WTC11 (cell line): ENCODE results near the gene CHTOP. TPM values are rescaled to one million over a fixed set of nuclear protein-coding genes. Genes with fewer than 3 reads are reported as not detected.

ENCODE experiments used
- ATAC-seq: fragments of 200-7000 bp; cut with Tn5 transposase; 2 replicates; pipeline ENCODE4 v1.10.0; 2021; ENCODE audit warnings: mild to moderate bottlenecking, moderate library complexity
- CTCF ChIA-PET: fragments of 300-600 bp; sonication (Branson Sonifier 250); formaldehyde crosslinking; loops from one replicate; lab custom pipeline; 2021; ENCODE audit warnings: antibody characterized with exemption; lab: Charles Lee
- POLR2A ChIA-PET: fragments of 350-600 bp; sonication (Branson Sonifier 250); formaldehyde crosslinking; loops from one replicate; lab custom pipeline; 2021; ENCODE audit warnings: antibody characterized with exemption; lab: Charles Lee
- DNase-seq: peaks from one replicate; pipeline ENCODE4 v3.0.0; 2021; ENCODE audit warnings: low spot score
- H3K27ac Mint-ChIP-seq: 2 replicates; pipeline ENCODE4 v1.8.0; 2021; ENCODE audit warnings: mixed read lengths
- H3K27me3 Mint-ChIP-seq: 2 replicates; pipeline ENCODE4 v1.8.0; 2021; ENCODE audit warnings: low read depth, mild to moderate bottlenecking, moderate library complexity, mixed read lengths
- H3K36me3 Mint-ChIP-seq: 2 replicates; pipeline ENCODE4 v1.8.0; 2021; ENCODE audit warnings: mixed read lengths
- H3K4me1 Mint-ChIP-seq: 2 replicates; pipeline ENCODE4 v1.8.0; 2022; ENCODE audit warnings: mixed read lengths
- H3K4me3 Mint-ChIP-seq: 2 replicates; pipeline ENCODE4 v1.8.0; 2021; ENCODE audit warnings: mild to moderate bottlenecking, moderate library complexity, mixed read lengths
- H3K9me3 Mint-ChIP-seq: 2 replicates; pipeline ENCODE4 v1.8.0; 2021; ENCODE audit warnings: mixed read lengths
- CREB1 ChIP-seq: sonication (generic); formaldehyde crosslinking; IDR thresholded peaks from 2 replicates; pipeline ENCODE4 v1.8.0; 2023; ENCODE audit warnings: mild to moderate bottlenecking, missing genetic modification reagents
- ELF4 ChIP-seq: sonication (generic); formaldehyde crosslinking; IDR thresholded peaks from 2 replicates; pipeline ENCODE4 v1.8.1; 2022; ENCODE audit warnings: low read depth, mild to moderate bottlenecking, moderate library complexity, missing genetic modification reagents
- ETV6 ChIP-seq: sonication (generic); formaldehyde crosslinking; IDR thresholded peaks from 2 replicates; pipeline ENCODE4 v1.8.1; 2022; ENCODE audit warnings: mild to moderate bottlenecking, missing genetic modification reagents
- IRF2 ChIP-seq: sonication (generic); formaldehyde crosslinking; IDR thresholded peaks from 2 replicates; pipeline ENCODE4 v1.8.0; 2022; ENCODE audit warnings: low read depth, missing genetic modification reagents, borderline replicate concordance
- JAZF1 ChIP-seq: fragments of 250-450 bp; sonication (Bioruptor Pico); IDR thresholded peaks from 2 replicates; pipeline ENCODE4 v1.9.0; 2021; ENCODE audit warnings: moderate library complexity, mild to moderate bottlenecking, inconsistent platforms
- MXD4 ChIP-seq: fragments of 250-450 bp; sonication (Bioruptor Pico); IDR thresholded peaks from 2 replicates; pipeline ENCODE4 v1.8.0; 2021; ENCODE audit warnings: mild to moderate bottlenecking, moderate library complexity, borderline replicate concordance
- NR3C1 ChIP-seq: sonication (generic); formaldehyde crosslinking; conservative IDR thresholded peaks from 2 replicates; pipeline ENCODE4 v1.8.1; 2023; ENCODE audit warnings: low read depth, mild to moderate bottlenecking, missing genetic modification reagents
- RELA ChIP-seq: sonication (generic); formaldehyde crosslinking; IDR thresholded peaks from 2 replicates; pipeline ENCODE4 v1.8.1; 2022; ENCODE audit warnings: missing genetic modification reagents, mild to moderate bottlenecking, borderline replicate concordance
- SMAD3 ChIP-seq: sonication (generic); formaldehyde crosslinking; IDR thresholded peaks from 2 replicates; pipeline ENCODE4 v1.8.0; 2022; ENCODE audit warnings: missing genetic modification reagents, mild to moderate bottlenecking, borderline replicate concordance
- ZBTB21 ChIP-seq: sonication (generic); formaldehyde crosslinking; IDR thresholded peaks from 2 replicates; pipeline ENCODE4 v1.8.1; 2023; ENCODE audit warnings: mild to moderate bottlenecking, missing genetic modification reagents, borderline replicate concordance
- ZNF532 ChIP-seq: fragments of 250-450 bp; sonication (Bioruptor Pico); IDR thresholded peaks from 2 replicates; pipeline ENCODE4 v1.9.0; 2021; ENCODE audit warnings: mild to moderate bottlenecking, borderline replicate concordance
- ZSCAN18 ChIP-seq: fragments of 250-450 bp; sonication (Bioruptor Pico); IDR thresholded peaks from 2 replicates; pipeline ENCODE4 v2.1.2; 2022; ENCODE audit warnings: mild to moderate bottlenecking, moderate library complexity
- total RNA-seq: library from RNA; stranded (reverse); gene quantifications from 3 replicates; pipeline ENCODE4 v1.2.3, GENCODE V29; 2021
- TF ChIP-seq, protein P1 (sequence below): sonication (generic); formaldehyde crosslinking; IDR thresholded peaks from 2 replicates; pipeline ENCODE4 v1.8.0; 2023; ENCODE audit warnings: mild to moderate bottlenecking, missing genetic modification reagents
- TF ChIP-seq, protein P2 (sequence below): sonication (generic); formaldehyde crosslinking; IDR thresholded peaks from 2 replicates; pipeline ENCODE4 v1.8.1; 2023; ENCODE audit warnings: mild to moderate bottlenecking, missing genetic modification reagents, moderate library complexity
- TF ChIP-seq, protein P3 (sequence below): sonication (generic); formaldehyde crosslinking; IDR thresholded peaks from 2 replicates; pipeline ENCODE4 v1.8.1; 2023; ENCODE audit warnings: mild to moderate bottlenecking, missing genetic modification reagents, moderate library complexity
- TF ChIP-seq, protein P4 (sequence below): sonication (generic); formaldehyde crosslinking; IDR thresholded peaks from 2 replicates; pipeline ENCODE4 v1.8.1; 2023; ENCODE audit warnings: mild to moderate bottlenecking, missing genetic modification reagents, borderline replicate concordance

Gene CHTOP
- total RNA-seq, 1 experiment from 2014 or later: 101 TPM

DNA sequence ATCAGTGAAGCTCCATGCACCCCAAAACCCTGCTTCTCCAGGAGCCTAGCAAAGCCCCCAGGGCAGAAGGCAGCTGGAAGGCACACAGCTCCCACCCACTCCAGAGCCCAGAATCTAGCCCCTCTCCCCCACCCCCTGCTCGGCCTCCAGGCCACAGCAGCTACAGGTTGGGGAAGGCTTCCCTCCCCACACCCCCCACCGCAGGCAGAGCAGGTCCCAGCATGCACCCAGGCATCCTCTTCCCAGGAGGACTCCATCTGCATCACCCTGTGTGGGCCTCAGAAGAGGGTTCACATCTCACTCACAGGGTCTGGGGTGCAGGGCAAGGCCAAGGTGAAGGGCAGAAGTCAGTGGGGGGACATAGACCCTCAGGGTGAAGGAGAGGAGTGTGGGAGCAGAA is 18.5 kb upstream of the CHTOP start:
- POLR2A ChIA-PET: interaction anchor here (0.5 to 1.7 kb wide), 3 partner anchors 10 to 43 kb away, joined by 3 to 15 read pairs (median 5); partner anchors contain the start of gene S100A13
- H3K4me3 Mint-ChIP-seq: no peak overlapping the region

More for the DNA sequence above, 18.5 kb upstream of the CHTOP start:
- CTCF ChIA-PET: interaction anchor here (1.2 to 14.4 kb wide), 9 partner anchors 13 to 260 kb away, joined by 4 to 230 read pairs (median 7); partner anchors contain the start of genes CHTOP, S100A1, S100A13 and S100A2
- Mint-ChIP-seq H3K36me3 (peaks cover 8% of the 10 kb centered on the region), H3K9me3 (no peaks in the 10 kb centered on the region), H3K27me3 (no peaks in the 10 kb centered on the region; the same call in 1 of the 2 replicates), H3K4me1 (peaks cover 36% of the 10 kb centered on the region)
- no peak for ATAC-seq
- DNase-seq: no peak
- TF ChIP-seq SMAD3 (CRISPR knock-in tag) (no peak), JAZF1 (CRISPR knock-in tag) (no peak), NR3C1 (CRISPR knock-in tag) (no peak), IRF2 (CRISPR knock-in tag) (no peak), MXD4 (CRISPR knock-in tag) (no peak), ZBTB21 (no peak), ZNF532 (CRISPR knock-in tag) (no peak), ETV6 (CRISPR knock-in tag) (no peak), ZSCAN18 (CRISPR knock-in tag) (no peak), CREB1 (no peak), RELA (CRISPR knock-in tag) (no peak), ELF4 (no peak)
- TF ChIP-seq, protein P1, sequence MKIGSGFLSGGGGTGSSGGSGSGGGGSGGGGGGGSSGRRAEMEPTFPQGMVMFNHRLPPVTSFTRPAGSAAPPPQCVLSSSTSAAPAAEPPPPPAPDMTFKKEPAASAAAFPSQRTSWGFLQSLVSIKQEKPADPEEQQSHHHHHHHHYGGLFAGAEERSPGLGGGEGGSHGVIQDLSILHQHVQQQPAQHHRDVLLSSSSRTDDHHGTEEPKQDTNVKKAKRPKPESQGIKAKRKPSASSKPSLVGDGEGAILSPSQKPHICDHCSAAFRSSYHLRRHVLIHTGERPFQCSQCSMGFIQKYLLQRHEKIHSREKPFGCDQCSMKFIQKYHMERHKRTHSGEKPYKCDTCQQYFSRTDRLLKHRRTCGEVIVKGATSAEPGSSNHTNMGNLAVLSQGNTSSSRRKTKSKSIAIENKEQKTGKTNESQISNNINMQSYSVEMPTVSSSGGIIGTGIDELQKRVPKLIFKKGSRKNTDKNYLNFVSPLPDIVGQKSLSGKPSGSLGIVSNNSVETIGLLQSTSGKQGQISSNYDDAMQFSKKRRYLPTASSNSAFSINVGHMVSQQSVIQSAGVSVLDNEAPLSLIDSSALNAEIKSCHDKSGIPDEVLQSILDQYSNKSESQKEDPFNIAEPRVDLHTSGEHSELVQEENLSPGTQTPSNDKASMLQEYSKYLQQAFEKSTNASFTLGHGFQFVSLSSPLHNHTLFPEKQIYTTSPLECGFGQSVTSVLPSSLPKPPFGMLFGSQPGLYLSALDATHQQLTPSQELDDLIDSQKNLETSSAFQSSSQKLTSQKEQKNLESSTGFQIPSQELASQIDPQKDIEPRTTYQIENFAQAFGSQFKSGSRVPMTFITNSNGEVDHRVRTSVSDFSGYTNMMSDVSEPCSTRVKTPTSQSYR: no peak
- TF ChIP-seq, protein P2, sequence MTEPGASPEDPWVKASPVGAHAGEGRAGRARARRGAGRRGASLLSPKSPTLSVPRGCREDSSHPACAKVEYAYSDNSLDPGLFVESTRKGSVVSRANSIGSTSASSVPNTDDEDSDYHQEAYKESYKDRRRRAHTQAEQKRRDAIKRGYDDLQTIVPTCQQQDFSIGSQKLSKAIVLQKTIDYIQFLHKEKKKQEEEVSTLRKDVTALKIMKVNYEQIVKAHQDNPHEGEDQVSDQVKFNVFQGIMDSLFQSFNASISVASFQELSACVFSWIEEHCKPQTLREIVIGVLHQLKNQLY (CRISPR knock-in tag): no peak
- TF ChIP-seq, protein P3, sequence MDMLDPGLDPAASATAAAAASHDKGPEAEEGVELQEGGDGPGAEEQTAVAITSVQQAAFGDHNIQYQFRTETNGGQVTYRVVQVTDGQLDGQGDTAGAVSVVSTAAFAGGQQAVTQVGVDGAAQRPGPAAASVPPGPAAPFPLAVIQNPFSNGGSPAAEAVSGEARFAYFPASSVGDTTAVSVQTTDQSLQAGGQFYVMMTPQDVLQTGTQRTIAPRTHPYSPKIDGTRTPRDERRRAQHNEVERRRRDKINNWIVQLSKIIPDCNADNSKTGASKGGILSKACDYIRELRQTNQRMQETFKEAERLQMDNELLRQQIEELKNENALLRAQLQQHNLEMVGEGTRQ (CRISPR knock-in tag): no peak
- TF ChIP-seq, protein P4, sequence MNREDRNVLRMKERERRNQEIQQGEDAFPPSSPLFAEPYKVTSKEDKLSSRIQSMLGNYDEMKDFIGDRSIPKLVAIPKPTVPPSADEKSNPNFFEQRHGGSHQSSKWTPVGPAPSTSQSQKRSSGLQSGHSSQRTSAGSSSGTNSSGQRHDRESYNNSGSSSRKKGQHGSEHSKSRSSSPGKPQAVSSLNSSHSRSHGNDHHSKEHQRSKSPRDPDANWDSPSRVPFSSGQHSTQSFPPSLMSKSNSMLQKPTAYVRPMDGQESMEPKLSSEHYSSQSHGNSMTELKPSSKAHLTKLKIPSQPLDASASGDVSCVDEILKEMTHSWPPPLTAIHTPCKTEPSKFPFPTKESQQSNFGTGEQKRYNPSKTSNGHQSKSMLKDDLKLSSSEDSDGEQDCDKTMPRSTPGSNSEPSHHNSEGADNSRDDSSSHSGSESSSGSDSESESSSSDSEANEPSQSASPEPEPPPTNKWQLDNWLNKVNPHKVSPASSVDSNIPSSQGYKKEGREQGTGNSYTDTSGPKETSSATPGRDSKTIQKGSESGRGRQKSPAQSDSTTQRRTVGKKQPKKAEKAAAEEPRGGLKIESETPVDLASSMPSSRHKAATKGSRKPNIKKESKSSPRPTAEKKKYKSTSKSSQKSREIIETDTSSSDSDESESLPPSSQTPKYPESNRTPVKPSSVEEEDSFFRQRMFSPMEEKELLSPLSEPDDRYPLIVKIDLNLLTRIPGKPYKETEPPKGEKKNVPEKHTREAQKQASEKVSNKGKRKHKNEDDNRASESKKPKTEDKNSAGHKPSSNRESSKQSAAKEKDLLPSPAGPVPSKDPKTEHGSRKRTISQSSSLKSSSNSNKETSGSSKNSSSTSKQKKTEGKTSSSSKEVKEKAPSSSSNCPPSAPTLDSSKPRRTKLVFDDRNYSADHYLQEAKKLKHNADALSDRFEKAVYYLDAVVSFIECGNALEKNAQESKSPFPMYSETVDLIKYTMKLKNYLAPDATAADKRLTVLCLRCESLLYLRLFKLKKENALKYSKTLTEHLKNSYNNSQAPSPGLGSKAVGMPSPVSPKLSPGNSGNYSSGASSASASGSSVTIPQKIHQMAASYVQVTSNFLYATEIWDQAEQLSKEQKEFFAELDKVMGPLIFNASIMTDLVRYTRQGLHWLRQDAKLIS (CRISPR knock-in tag): no peak
- TF ChIP-seq, all 79 proteins: peak for 0
- no peak overlapping the region for H3K27ac Mint-ChIP-seq
